Measurements from ENCODE around the gene FYCO1. TPM values are rescaled to one million over a fixed set of nuclear protein-coding genes. Genes with fewer than 3 reads are reported as not detected.

FYCO1 gene
- total RNA-seq, 2 experiments from 2014 or later: 9.4 to 10.2 TPM

DNA sequence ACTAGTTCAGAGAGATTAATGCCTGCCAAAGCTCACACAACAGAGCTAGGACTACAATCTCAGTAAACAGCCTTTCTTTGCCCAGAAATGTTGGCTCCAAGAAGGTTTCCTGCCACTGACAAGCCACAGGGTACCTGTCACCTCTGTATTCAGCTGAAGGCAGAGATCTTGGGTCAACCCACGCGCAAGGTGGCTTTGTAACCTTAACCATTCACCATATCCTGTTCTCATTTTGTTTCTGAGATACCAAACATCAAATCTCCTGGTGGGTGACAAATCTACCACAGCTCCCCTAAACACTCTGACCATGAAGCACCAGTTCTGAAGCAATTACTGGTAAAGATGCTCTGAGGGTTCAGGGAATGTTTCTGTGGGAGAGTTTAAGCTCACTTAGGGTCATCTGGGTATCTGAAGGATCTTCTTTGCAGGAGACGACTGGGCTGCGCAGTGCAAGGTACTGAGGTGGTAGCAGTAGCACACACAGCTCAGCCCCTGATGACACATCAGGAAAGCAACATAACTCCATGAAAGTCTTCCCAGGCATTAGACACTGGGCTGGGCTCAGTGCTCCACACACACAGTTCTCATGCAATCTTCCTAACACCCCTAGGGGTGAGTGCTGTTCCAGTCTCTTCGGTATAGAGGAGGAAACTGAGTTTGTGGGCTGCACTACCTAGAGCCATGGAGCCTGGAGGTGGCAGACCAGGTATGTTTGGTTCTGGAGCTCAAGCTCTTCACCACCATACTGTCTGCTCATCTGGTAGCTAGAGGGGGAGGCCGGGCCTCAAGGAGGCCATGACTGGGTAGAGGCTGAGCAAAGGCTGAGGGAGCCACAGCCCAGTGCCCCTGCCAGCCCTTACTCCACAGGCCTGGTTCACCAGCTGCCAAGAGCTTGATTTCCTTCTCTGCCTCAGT, 44.7 kb downstream of the FYCO1 start:
- peak; percentile 70 for DNase-seq
- Mint-ChIP-seq H3K4me1 (peaks cover 63% of the 10 kb centered on the region), H3K27me3 (no peaks in the 10 kb centered on the region), H3K9me3 (no peaks in the 10 kb centered on the region), H3K4me3 (no peak overlapping the region), H3K36me3 (peaks cover 88% of the 10 kb centered on the region), H3K27ac (peak overlapping the region; percentile 72)

DNA sequence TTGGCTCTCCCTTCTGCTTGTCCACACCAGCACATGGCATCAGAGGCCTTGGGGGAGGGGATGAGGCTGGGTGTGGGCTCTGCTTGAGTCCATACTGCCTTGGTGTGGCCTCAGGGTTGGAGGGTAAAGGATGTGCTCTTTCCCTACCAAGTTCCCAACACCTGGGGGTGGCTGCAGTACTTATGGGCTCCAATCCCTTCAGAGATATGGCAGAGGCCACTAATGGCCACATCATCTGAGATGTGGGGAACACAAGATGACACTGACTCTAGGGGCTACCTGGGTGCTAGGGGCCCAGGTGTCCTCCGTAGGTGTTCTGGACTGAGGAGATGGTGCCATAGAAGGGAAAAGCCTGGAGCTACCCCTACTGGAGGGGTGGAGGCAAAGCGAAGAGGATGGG, 45.5 kb downstream of the FYCO1 start:
- no peak for DNase-seq
- Mint-ChIP-seq H3K36me3 (peaks cover 86% of the 10 kb centered on the region), H3K27me3 (no peaks in the 10 kb centered on the region), H3K9me3 (no peaks in the 10 kb centered on the region), H3K4me1 (peaks cover 57% of the 10 kb centered on the region), H3K4me3 (no peak overlapping the region), H3K27ac (peak overlapping the region; percentile 72)

DNA sequence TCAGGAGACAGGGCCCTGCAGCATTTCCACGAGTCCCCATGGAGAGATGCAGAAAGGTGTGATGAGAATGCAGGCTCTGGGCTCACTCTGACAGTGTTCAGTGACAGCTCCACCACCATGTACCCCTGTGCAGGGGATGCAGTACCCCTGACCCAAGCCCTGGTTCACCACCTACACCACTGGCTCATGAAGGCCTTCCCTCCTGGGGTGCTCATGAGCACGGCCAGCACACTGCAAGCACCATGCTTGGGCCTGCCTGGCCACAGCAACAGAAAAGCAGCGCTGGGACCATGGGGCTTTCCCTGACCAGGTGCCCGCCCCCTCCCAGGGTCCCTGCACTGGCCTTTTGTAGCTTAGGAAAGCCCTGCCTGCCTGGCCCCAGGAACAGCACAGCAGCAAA, 46.2 kb downstream of the FYCO1 start:
- no peaks in the 10 kb centered on the region for H3K27me3 Mint-ChIP-seq
- DNase-seq: no peak
- no peak overlapping the region for H3K4me3 Mint-ChIP-seq
- peaks cover 80% of the 10 kb centered on the region for H3K36me3 Mint-ChIP-seq
- H3K9me3 Mint-ChIP-seq: no peaks in the 10 kb centered on the region
- peaks cover 63% of the 10 kb centered on the region for H3K4me1 Mint-ChIP-seq
- H3K27ac Mint-ChIP-seq: peak overlapping the region; percentile 72

DNA sequence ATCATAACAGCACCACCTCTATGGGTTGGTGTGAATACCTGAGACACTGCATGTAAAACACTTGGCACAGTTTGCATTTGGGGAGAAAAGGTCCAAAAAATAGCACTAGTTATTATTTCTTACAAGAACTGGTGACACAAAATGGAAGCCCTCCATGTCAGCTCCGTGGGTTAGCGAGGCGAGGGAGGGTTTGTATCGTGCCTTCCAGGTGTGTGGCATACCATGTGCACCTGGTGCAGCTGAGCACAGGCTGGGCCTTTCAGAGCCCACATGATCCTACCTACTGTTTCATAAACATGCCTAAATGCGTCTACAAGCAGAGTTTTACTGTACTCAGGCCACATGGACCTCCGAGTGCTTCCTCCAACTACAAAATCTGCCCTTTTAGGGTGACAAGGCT, 46.7 kb downstream of the FYCO1 start:
- Mint-ChIP-seq H3K36me3 (peaks cover 75% of the 10 kb centered on the region), H3K27me3 (no peaks in the 10 kb centered on the region), H3K9me3 (no peaks in the 10 kb centered on the region), H3K4me3 (no peak overlapping the region), H3K4me1 (peaks cover 65% of the 10 kb centered on the region), H3K27ac (no peak overlapping the region)
- DNase-seq: no peak

DNA sequence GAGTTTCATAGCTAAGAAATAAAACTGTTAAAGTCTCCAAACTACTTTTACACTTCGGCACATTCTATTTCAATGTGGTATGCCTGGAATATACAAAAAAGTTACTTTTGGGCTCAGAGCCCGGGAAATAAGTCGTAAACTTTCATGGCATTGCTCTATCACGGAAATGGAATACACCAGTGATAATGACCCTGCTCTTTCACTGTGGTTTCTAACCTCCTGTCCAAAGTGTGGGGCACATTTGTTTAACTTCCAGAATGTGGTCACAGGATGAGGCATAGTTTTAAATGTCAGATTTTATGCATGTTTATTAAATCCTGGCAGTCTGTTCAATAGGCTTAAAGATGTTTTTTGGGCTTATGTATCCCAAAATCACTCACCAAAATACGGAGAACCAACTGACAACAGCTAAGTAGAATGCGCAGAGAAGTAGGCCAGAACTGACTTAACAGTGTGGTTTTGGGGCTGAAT, 47.3 kb downstream of the FYCO1 start:
- H3K9me3 Mint-ChIP-seq: no peaks in the 10 kb centered on the region
- no peaks in the 10 kb centered on the region for H3K27me3 Mint-ChIP-seq
- DNase-seq: no peak
- H3K36me3 Mint-ChIP-seq: peaks cover 71% of the 10 kb centered on the region
- peaks cover 68% of the 10 kb centered on the region for H3K4me1 Mint-ChIP-seq
- no peak overlapping the region for H3K4me3 Mint-ChIP-seq
- H3K27ac Mint-ChIP-seq: no peak overlapping the region

DNA sequence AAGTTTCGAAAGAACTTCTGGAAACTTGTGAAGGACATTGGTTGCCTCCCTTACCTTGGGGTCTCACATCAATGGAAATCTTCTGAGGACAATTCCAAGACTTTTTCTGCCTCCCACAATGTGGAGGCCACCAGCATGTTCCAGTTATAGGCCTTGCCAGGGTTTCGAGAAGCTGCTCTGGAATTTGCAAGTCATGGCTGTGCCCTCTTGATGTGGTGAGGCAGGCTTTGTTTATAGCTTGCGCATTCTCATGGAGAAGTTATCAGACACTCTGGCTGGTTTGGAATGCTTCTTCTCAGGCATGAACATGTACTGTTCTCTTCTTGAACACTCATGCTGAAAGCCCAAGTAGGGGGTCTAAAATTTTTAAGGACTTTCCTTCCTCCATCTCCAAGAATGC, 48.3 kb downstream of the FYCO1 start:
- H3K36me3 Mint-ChIP-seq: peaks cover 63% of the 10 kb centered on the region
- DNase-seq: no peak
- no peaks in the 10 kb centered on the region for H3K27me3 Mint-ChIP-seq
- H3K9me3 Mint-ChIP-seq: no peaks in the 10 kb centered on the region
- H3K27ac Mint-ChIP-seq: no peak overlapping the region
- H3K4me3 Mint-ChIP-seq: no peak overlapping the region
- H3K4me1 Mint-ChIP-seq: peaks cover 73% of the 10 kb centered on the region

DNA sequence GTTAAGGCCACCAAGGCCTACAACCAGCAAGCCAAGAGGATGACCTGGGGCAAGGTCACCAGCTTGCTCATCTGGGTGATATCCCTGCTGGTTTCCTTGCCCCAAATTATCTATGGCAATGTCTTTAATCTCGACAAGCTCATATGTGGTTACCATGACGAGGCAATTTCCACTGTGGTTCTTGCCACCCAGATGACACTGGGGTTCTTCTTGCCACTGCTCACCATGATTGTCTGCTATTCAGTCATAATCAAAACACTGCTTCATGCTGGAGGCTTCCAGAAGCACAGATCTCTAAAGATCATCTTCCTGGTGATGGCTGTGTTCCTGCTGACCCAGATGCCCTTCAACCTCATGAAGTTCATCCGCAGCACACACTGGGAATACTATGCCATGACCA, 48.7 kb downstream of the FYCO1 start:
- Mint-ChIP-seq H3K27me3 (no peaks in the 10 kb centered on the region), H3K36me3 (peaks cover 63% of the 10 kb centered on the region), H3K9me3 (no peaks in the 10 kb centered on the region), H3K4me3 (no peak overlapping the region), H3K4me1 (peaks cover 73% of the 10 kb centered on the region), H3K27ac (no peak overlapping the region)
- DNase-seq: no peak

DNA sequence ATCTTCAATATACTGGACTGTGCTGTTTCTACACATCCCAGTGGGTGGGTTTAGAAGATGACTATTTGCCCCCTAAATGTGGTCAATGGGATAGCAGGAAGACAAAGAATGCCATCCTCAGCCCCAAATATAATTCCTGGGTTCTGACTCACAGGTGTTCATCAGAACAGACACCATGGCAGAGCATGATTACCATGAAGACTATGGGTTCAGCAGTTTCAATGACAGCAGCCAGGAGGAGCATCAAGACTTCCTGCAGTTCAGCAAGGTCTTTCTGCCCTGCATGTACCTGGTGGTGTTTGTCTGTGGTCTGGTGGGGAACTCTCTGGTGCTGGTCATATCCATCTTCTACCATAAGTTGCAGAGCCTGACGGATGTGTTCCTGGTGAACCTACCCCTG, 49.3 kb downstream of the FYCO1 start:
- Mint-ChIP-seq H3K27me3 (no peaks in the 10 kb centered on the region), H3K9me3 (no peaks in the 10 kb centered on the region), H3K4me1 (peaks cover 70% of the 10 kb centered on the region), H3K4me3 (no peak overlapping the region), H3K36me3 (peaks cover 59% of the 10 kb centered on the region), H3K27ac (no peak overlapping the region)
- DNase-seq: no peak

DNA sequence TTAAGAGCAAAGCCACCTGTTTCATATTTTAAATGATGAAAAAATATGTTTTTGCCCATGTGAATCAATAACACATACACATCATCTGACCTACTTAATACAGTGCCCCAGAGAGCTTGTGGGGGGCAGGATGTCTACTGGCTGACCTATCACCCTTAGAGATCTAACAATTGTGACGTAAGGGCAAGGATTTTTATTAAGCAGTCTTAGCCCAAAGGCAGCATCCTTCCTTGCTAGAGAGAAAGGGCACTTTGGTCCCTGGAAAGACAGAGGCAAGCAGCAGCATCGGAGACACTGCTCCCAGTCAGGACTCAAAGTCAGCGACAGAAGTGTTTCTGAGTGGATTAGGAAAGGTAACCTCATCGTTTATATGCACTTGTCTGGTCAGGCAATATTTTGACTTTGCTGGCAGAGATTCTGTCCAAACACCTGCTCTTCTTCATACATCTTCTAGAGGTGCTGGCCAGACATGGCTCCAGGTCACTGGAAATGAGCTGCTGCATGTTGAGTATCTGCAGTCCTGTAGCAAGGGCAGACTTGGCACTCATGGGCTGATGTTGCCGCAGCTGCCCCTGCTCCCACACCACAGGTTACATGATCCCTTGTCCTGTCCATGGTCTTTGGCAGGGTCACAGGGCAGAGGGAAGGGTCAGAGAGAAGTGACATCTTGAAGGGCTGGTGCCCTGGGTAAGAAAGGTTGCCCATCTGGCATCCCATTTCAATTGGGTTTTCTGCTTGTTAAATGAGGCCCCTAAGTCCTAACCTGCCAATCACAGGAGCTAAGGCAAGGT, 50.6 kb downstream of the FYCO1 start:
- peaks cover 61% of the 10 kb centered on the region for H3K4me1 Mint-ChIP-seq
- no peak overlapping the region for H3K4me3 Mint-ChIP-seq
- H3K27me3 Mint-ChIP-seq: no peaks in the 10 kb centered on the region
- peaks cover 63% of the 10 kb centered on the region for H3K36me3 Mint-ChIP-seq
- no peak for DNase-seq
- peaks cover 4% of the 10 kb centered on the region for H3K9me3 Mint-ChIP-seq
- H3K27ac Mint-ChIP-seq: no peak overlapping the region

DNA sequence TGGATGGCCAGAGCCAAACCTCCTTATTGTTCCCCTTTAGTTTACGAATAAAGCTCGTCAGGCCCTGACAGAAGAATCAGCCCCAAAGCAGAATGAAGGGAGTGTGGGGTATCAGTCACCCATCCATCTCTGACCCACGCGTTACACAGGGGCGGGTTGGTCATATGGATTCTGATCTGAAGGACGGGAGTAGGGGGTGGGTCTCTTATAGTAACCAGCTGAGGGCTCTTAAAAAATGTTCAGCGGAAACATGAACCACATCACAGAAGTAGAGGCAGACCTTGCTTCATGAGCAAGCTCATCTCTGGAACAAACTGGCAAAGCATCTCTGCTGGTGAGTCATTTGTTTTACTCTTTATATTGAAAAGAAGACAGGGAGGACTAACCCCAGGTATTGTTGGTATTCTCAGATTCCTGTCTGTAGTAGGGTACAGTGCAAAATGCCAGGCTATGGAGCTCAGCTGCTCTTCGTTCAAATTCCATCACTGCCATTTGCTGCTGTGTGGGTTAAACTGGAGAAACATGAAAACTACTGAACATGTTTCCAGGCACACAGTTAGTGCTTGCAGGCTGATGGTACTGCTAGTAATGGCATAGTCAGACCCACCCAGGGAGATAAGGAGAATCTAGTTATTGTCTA, 52.3 kb downstream of the FYCO1 start, which contains the start of gene CXCR6:
Gene CXCR6, plus strand, starts transcription at position 258 of the 640 bp plus-strand sequence. CDS start 3,018 bp downstream, outside the sequence.
- peaks cover 54% of the 10 kb centered on the region for H3K4me1 Mint-ChIP-seq
- peaks cover 50% of the 10 kb centered on the region for H3K36me3 Mint-ChIP-seq
- H3K27ac Mint-ChIP-seq: peak within 1 kb of the TSS; percentile 61
- H3K27me3 Mint-ChIP-seq: no peaks in the 10 kb centered on the region
- H3K9me3 Mint-ChIP-seq: peaks cover 4% of the 10 kb centered on the region
- peak; percentile 61 for DNase-seq
- H3K4me3 Mint-ChIP-seq: no peak within 1 kb of the TSS

DNA sequence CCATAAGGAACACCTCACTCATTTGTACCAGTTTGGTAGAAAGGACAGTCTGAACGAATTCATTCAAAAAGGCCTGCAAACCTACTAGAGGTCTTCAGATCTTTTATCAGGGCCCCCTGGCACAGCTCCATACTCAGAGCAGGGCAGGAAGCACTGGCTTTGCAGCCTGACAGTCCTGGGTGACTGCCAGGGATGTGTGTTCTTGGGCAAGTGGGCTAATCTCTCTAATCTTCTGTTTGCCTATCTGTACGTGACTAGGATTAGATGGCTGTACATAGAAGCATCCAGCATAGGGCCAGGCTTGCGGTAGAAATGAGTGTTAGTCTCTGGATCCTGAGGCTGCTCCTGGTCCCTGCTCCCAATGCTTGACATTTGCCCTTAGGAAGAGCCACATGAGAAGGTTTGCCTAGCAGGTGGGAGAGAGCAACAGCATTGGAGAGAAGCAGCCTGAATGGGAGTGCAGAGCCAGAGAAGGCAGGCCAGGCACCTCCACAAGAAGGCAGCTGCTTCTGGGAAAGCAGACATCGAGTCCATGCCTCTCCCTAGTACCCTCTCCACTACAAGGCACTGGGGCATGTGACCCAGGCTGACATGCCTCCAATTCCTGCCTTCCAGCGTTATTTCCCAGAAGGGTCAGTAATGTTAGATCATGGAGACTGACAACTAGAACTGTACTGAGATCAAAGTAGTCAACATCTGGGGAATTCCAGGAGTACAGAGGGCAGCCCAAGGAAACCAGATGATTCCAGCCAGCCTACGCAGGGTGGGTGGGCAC, 53.4 kb downstream of the FYCO1 start:
- DNase-seq: no peak
- Mint-ChIP-seq H3K4me3 (no peak overlapping the region), H3K9me3 (peaks cover 4% of the 10 kb centered on the region), H3K36me3 (peaks cover 40% of the 10 kb centered on the region), H3K27ac (no peak overlapping the region), H3K4me1 (peaks cover 51% of the 10 kb centered on the region), H3K27me3 (no peaks in the 10 kb centered on the region)

DNA sequence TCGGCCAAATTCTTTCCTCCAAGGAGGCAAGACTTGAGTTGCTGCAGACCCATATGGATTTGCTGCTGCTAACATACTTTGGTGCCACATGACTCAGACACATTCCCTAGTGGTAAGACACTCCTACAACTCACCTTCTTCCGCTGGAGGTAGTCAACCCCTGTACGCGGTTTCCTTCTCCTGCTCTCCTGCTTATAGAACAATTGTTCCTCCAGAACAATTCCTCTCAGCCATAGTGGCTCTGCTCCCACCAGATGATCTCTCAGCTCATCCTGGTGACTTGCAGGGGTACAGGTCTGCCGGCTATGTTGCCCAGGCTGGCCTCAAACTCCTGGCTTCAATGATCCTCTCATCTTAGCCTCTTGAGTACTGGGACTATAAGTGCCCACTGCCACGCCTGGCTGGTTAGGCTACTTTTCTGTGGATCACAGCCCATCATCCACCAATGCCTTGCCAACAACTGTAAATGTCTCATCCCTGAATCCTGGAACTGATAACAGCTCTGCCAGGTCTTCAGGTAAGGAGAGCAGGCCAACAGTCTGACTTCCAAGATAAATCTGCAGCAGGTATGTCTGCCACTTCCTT, 54.8 kb downstream of the FYCO1 start:
- Mint-ChIP-seq H3K27ac (no peak overlapping the region), H3K4me1 (peaks cover 47% of the 10 kb centered on the region), H3K36me3 (peaks cover 29% of the 10 kb centered on the region), H3K4me3 (no peak overlapping the region), H3K27me3 (no peaks in the 10 kb centered on the region), H3K9me3 (peaks cover 4% of the 10 kb centered on the region)
- DNase-seq: no peak

DNA sequence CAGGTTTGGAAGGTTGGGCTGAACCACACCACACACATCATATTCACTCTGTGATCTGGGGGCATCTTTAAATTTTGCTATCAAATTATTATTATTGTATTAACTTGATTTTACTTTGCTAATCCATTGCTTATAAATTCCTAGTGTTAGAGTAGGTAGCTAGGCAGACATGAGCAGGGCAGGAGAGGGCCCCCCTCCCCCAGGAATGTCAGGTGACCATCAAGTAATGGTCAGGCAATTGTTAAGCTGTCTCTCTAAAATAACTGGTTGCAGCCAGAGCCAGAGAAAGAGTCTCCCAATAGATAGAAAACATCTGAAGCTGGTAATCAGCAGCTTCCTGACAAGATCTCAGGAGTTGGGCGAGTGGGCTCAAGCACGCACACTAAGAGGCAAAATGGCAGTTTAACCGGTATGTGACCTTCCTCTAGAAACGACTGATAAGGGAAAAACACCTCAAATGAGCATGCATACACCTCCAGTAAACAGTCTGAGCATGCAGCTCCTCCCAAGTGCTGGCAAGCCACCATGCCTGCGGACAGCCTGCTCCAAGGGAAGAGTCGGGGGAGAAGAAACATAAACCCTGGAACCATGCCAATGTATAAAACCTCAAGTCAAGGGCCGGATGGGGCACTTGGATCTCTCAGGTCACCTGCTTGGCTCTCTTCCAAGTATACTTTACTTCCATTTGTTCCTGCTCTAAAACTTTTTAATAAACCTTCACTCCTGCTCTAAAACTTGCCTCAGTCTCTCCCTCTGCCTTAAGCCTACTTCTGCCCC, 55.4 kb downstream of the FYCO1 start:
- H3K27ac Mint-ChIP-seq: no peak overlapping the region
- H3K27me3 Mint-ChIP-seq: no peaks in the 10 kb centered on the region
- no peak for DNase-seq
- no peak overlapping the region for H3K4me3 Mint-ChIP-seq
- peaks cover 46% of the 10 kb centered on the region for H3K4me1 Mint-ChIP-seq
- peaks cover 4% of the 10 kb centered on the region for H3K9me3 Mint-ChIP-seq
- peaks cover 29% of the 10 kb centered on the region for H3K36me3 Mint-ChIP-seq
